ENCODE measurements around the gene ETV5.
A peak's percentile ranks its signal among the peaks of the same experiment; 100 is the strongest.

The ETV5 gene

GRCh38 chr3:186070996-186071395, 37.9 kb downstream of the ETV5 start:
- TF ChIP-seq CTCF (IDR thresholded peaks at IDR 0.05) = no peak
- Histone ChIP-seq H3K4me1 (peaks cover 4% of the 10 kb centered on the region), H3K4me2 (ENCODE audit: low read length) (no peak overlapping the region), H3K79me2 (no peaks in the 10 kb centered on the region), H3K9me3 (ENCODE audit: control insufficient read depth, low read length) (no peaks in the 10 kb centered on the region), H3K27me3 (ENCODE audit: control insufficient read depth, insufficient read depth, low read length) (no peaks in the 10 kb centered on the region), H3K9ac (no peak overlapping the region), H2AFZ (no peak overlapping the region), H3K27ac (no peak overlapping the region), H3K36me3 (ENCODE audit: control insufficient read depth, insufficient read depth, low read length) (no peaks in the 10 kb centered on the region), H3K4me3 (ENCODE audit: low read depth, low read length) (no peak overlapping the region)

- Histone ChIP-seq H3K36me3 (ENCODE audit: control insufficient read depth, insufficient read depth, low read length) (no peaks in the 10 kb centered on the region), H3K4me2 (ENCODE audit: low read length) (no peak overlapping the region), H2AFZ (no peak overlapping the region), H3K4me1 (peaks cover 4% of the 10 kb centered on the region), H3K9ac (no peak overlapping the region), H3K27ac (no peak overlapping the region), H3K27me3 (ENCODE audit: control insufficient read depth, insufficient read depth, low read length) (no peaks in the 10 kb centered on the region), H3K79me2 (no peaks in the 10 kb centered on the region), H3K9me3 (ENCODE audit: control insufficient read depth, low read length) (no peaks in the 10 kb centered on the region), H3K4me3 (ENCODE audit: low read depth, low read length) (no peak overlapping the region)
- no peak for TF ChIP-seq CTCF (IDR thresholded peaks at IDR 0.05)
Observed at GRCh38 chr3:186070550-186070949, 38.3 kb downstream of the ETV5 start.

- TF ChIP-seq CTCF (IDR thresholded peaks at IDR 0.05) = no peak
- Histone ChIP-seq H3K4me3 (ENCODE audit: low read depth, low read length) (no peak overlapping the region), H3K9ac (no peak overlapping the region), H2AFZ (no peak overlapping the region), H3K27ac (no peak overlapping the region), H3K36me3 (ENCODE audit: control insufficient read depth, insufficient read depth, low read length) (no peaks in the 10 kb centered on the region), H3K79me2 (no peaks in the 10 kb centered on the region), H3K4me2 (ENCODE audit: low read length) (no peak overlapping the region), H3K4me1 (peaks cover 4% of the 10 kb centered on the region), H3K9me3 (ENCODE audit: control insufficient read depth, low read length) (no peaks in the 10 kb centered on the region), H3K27me3 (ENCODE audit: control insufficient read depth, insufficient read depth, low read length) (no peaks in the 10 kb centered on the region)
Observed at GRCh38 chr3:186070133-186070532, 38.8 kb downstream of the ETV5 start.

- Histone ChIP-seq H3K9me3 (ENCODE audit: control insufficient read depth, low read length) (no peaks in the 10 kb centered on the region), H3K27ac (no peak overlapping the region), H3K27me3 (ENCODE audit: control insufficient read depth, insufficient read depth, low read length) (no peaks in the 10 kb centered on the region), H3K9ac (no peak overlapping the region), H3K4me2 (ENCODE audit: low read length) (peak overlapping the region; percentile 9), H3K4me1 (peaks cover 4% of the 10 kb centered on the region), H3K79me2 (no peaks in the 10 kb centered on the region), H3K36me3 (ENCODE audit: control insufficient read depth, insufficient read depth, low read length) (no peaks in the 10 kb centered on the region), H3K4me3 (ENCODE audit: low read depth, low read length) (no peak overlapping the region), H2AFZ (no peak overlapping the region)
- no peak for TF ChIP-seq CTCF (IDR thresholded peaks at IDR 0.05)
Observed at GRCh38 chr3:186069199-186069598, 39.7 kb downstream of the ETV5 start.

- Histone ChIP-seq H3K4me2 (ENCODE audit: low read length) (no peak overlapping the region), H3K79me2 (no peaks in the 10 kb centered on the region), H3K4me1 (peaks cover 4% of the 10 kb centered on the region), H3K27me3 (ENCODE audit: control insufficient read depth, insufficient read depth, low read length) (no peaks in the 10 kb centered on the region), H2AFZ (no peak overlapping the region), H3K4me3 (ENCODE audit: low read depth, low read length) (no peak overlapping the region), H3K27ac (no peak overlapping the region), H3K36me3 (ENCODE audit: control insufficient read depth, insufficient read depth, low read length) (no peaks in the 10 kb centered on the region), H3K9ac (no peak overlapping the region), H3K9me3 (ENCODE audit: control insufficient read depth, low read length) (no peaks in the 10 kb centered on the region)
- no peak for TF ChIP-seq CTCF (IDR thresholded peaks at IDR 0.05)
Observed at GRCh38 chr3:186068243-186068552, 40.7 kb downstream of the ETV5 start.

Data from parathyroid adenoma (tissue), 2 donors.